ENCODE measurements around the gene TNFRSF13B. TPM values are rescaled to one million over a fixed set of nuclear protein-coding genes. Genes with fewer than 3 reads are reported as not detected.

Gene TNFRSF13B
- total and polyA plus RNA-seq, 2 donors (not counting 1 experiment from before 2014, with no cell fraction given), result not detected

GRCh38 chr17:16950488-16950887, 21.4 kb downstream of the TNFRSF13B start:
- no peak overlapping the region for H3K9ac ChIP-seq (ENCODE audit: insufficient read depth, low read length)
- no peak overlapping the region for H3K4me3 ChIP-seq (replicated peaks in 1 of 4; ENCODE audit: control extremely low read depth in 1 of 4, insufficient read depth in 1 of 4, low read depth in 3 of 4, low read length in 4 of 4)
- H3K27me3 ChIP-seq (ENCODE audit: control insufficient read depth, insufficient read depth, low read length), result peaks cover under 1% of the 10 kb centered on the region
- H3K79me2 ChIP-seq (ENCODE audit: control insufficient read depth, insufficient read depth, low read length), result no peaks in the 10 kb centered on the region
- no peak overlapping the region for H3K27ac ChIP-seq (ENCODE audit: insufficient read depth, low read length)
- TF ChIP-seq CTCF (conservative IDR thresholded peaks at IDR 0.05 in 1 of 2, IDR thresholded peaks at IDR 0.05 in 1 of 2; ENCODE audit: low read depth in 1 of 2, low read length in 2 of 2) (no peak), EZH2 (IDR thresholded peaks at IDR 0.05; ENCODE audit: low read length, missing control alignments) (no peak)
- no peak overlapping the region for H2AFZ ChIP-seq (ENCODE audit: low read length)
- no peaks in the 10 kb centered on the region for H3K9me3 ChIP-seq (ENCODE audit: control insufficient read depth, insufficient read depth, low read depth, low read length)
- no peaks in the 10 kb centered on the region for H3K36me3 ChIP-seq (ENCODE audit: control insufficient read depth, insufficient read depth, low read length)
- H3K4me1 ChIP-seq (ENCODE audit: control insufficient read depth, extremely low read depth, insufficient read depth, low read length), result no peaks in the 10 kb centered on the region
- H3K4me2 ChIP-seq (ENCODE audit: extremely low read depth, insufficient read depth, low read length), result no peak overlapping the region
- DNase-seq (ENCODE audit: low read depth in 2 of 2), result no peak
- H4K20me1 ChIP-seq (ENCODE audit: control insufficient read depth, extremely low read depth, insufficient read depth, low read length), result no peaks in the 10 kb centered on the region

GRCh38 chr17:16948587-16949376, 23.1 kb downstream of the TNFRSF13B start:
- no peak for DNase-seq (ENCODE audit: low read depth in 2 of 2)

GRCh38 chr17:16947470-16947869, 24.4 kb downstream of the TNFRSF13B start:
- Histone ChIP-seq H3K9ac (ENCODE audit: insufficient read depth, low read length) (no peak overlapping the region), H3K4me3 (replicated peaks in 1 of 4; ENCODE audit: control extremely low read depth in 1 of 4, insufficient read depth in 1 of 4, low read depth in 3 of 4, low read length in 4 of 4) (no peak overlapping the region), H4K20me1 (ENCODE audit: control insufficient read depth, extremely low read depth, insufficient read depth, low read length) (no peaks in the 10 kb centered on the region), H3K27ac (ENCODE audit: insufficient read depth, low read length) (no peak overlapping the region), H3K36me3 (ENCODE audit: control insufficient read depth, insufficient read depth, low read length) (no peaks in the 10 kb centered on the region), H2AFZ (ENCODE audit: low read length) (no peak overlapping the region), H3K27me3 (ENCODE audit: control insufficient read depth, insufficient read depth, low read length) (no peaks in the 10 kb centered on the region), H3K79me2 (ENCODE audit: control insufficient read depth, insufficient read depth, low read length) (no peaks in the 10 kb centered on the region), H3K9me3 (ENCODE audit: control insufficient read depth, insufficient read depth, low read depth, low read length) (no peaks in the 10 kb centered on the region), H3K4me1 (ENCODE audit: control insufficient read depth, extremely low read depth, insufficient read depth, low read length) (no peaks in the 10 kb centered on the region), H3K4me2 (ENCODE audit: extremely low read depth, insufficient read depth, low read length) (no peak overlapping the region)
- no peak for TF ChIP-seq CTCF (conservative IDR thresholded peaks at IDR 0.05 in 1 of 2, IDR thresholded peaks at IDR 0.05 in 1 of 2; ENCODE audit: low read depth in 1 of 2, low read length in 2 of 2)
- TF ChIP-seq EZH2 (IDR thresholded peaks at IDR 0.05; ENCODE audit: low read length, missing control alignments), result no peak
- no peak for DNase-seq (ENCODE audit: low read depth in 2 of 2)

More at GRCh38 chr17:16948587-16949376, 23.1 kb downstream of the TNFRSF13B start:
- no peaks in the 10 kb centered on the region for H3K27me3 ChIP-seq (ENCODE audit: control insufficient read depth, insufficient read depth, low read length)
- H3K36me3 ChIP-seq (ENCODE audit: control insufficient read depth, insufficient read depth, low read length), result no peaks in the 10 kb centered on the region
- no peaks in the 10 kb centered on the region for H3K9me3 ChIP-seq (ENCODE audit: control insufficient read depth, insufficient read depth, low read depth, low read length)
- TF ChIP-seq EZH2 (IDR thresholded peaks at IDR 0.05; ENCODE audit: low read length, missing control alignments) (no peak), CTCF (conservative IDR thresholded peaks at IDR 0.05 in 1 of 2, IDR thresholded peaks at IDR 0.05 in 1 of 2; ENCODE audit: low read depth in 1 of 2, low read length in 2 of 2) (no peak)
- H3K27ac ChIP-seq (ENCODE audit: insufficient read depth, low read length), result no peak overlapping the region
- H3K4me1 ChIP-seq (ENCODE audit: control insufficient read depth, extremely low read depth, insufficient read depth, low read length), result no peaks in the 10 kb centered on the region
- no peak overlapping the region for H3K4me3 ChIP-seq (replicated peaks in 1 of 4; ENCODE audit: control extremely low read depth in 1 of 4, insufficient read depth in 1 of 4, low read depth in 3 of 4, low read length in 4 of 4)
- H3K79me2 ChIP-seq (ENCODE audit: control insufficient read depth, insufficient read depth, low read length), result no peaks in the 10 kb centered on the region
- H2AFZ ChIP-seq (ENCODE audit: low read length), result no peak overlapping the region
- no peak overlapping the region for H3K9ac ChIP-seq (ENCODE audit: insufficient read depth, low read length)
- H3K4me2 ChIP-seq (ENCODE audit: extremely low read depth, insufficient read depth, low read length), result no peak overlapping the region
- H4K20me1 ChIP-seq (ENCODE audit: control insufficient read depth, extremely low read depth, insufficient read depth, low read length), result no peaks in the 10 kb centered on the region
